Esophagus squamous epithelium (tissue), 5 donors: Measurements from ENCODE around the gene PAPPA. TPM values are rescaled to one million over a fixed set of nuclear protein-coding genes. Genes with fewer than 3 reads are reported as not detected.

Experiments used
- DNase-seq: peaks from one replicate; lab custom pipeline; 2025; lab: John Stamatoyannopoulos, UW
- H3K27ac ChIP-seq, 4 donors: fragments of 200-600 bp; sonication (generic); one replicate each; pipeline ENCODE4 v1.5.1; 2016 to 2019; ENCODE audit warnings: mild to moderate bottlenecking in 1 of 4
- H3K27me3 ChIP-seq, 4 donors: fragments of 200-600 bp; sonication (generic); 1 replicate in 3 of 4; 2 replicates in 1 of 4; pipeline versions ENCODE4 v1.5.1 to v1.6.0; 2017 to 2021; ENCODE audit warnings: antibody characterized with exemption in 1 of 4
- H3K36me3 ChIP-seq, 3 donors: fragments of 200-600 bp; sonication (generic); one replicate each; pipeline ENCODE4 v1.5.1; 2016 to 2019
- H3K4me1 ChIP-seq, 3 donors: fragments of 200-600 bp; sonication (generic); one replicate each; pipeline ENCODE4 v1.5.1; 2017 to 2019
- H3K4me3 ChIP-seq, 4 donors: fragments of 200-600 bp; sonication (generic); 1 replicate in 3 of 4; 2 replicates in 1 of 4; pipeline ENCODE4 v1.5.1; 2016 to 2019; ENCODE audit warnings: mild to moderate bottlenecking in 2 of 4, moderate library complexity in 1 of 4
- H3K9me3 ChIP-seq, 3 donors: fragments of 200-600 bp; sonication (generic); one replicate each; pipeline ENCODE4 v1.5.1; 2016 to 2019
- CTCF ChIP-seq, 6 experiments: fragments of 450-650 bp in 4 of 6; fragments of 200-600 bp in 2 of 6; sonication (generic) in 2 of 6; IDR thresholded peaks; one replicate each; pipeline ENCODE4 v1.5.1; 2016 to 2019; ENCODE audit warnings: antibody characterized with exemption in 6 of 6, mild to moderate bottlenecking in 4 of 6, moderate library complexity in 4 of 6
- POLR2A ChIP-seq, 4 donors: fragments of 450-650 bp; IDR thresholded peaks; one replicate each; pipeline ENCODE4 v1.6.1; 2017; ENCODE audit warnings: antibody characterized with exemption in 4 of 4, mild to moderate bottlenecking in 4 of 4, moderate library complexity in 3 of 4
- WGBS, 2 donors: methylation state at CpG; one replicate each; pipeline ENCODE4 v1.1.5; 2018; 5-methylcytosine and 5-hydroxymethylcytosine counted together
- intact Hi-C: fragments of 100-400 bp; cut with DNase I; formaldehyde crosslinking; loops from one replicate; pipeline ENCODE4 v1.15.0; 2022
- total RNA-seq, 4 donors: library from RNA; depleted of rRNA; stranded (reverse); fragments of >200 nt; gene quantifications; one replicate each; pipeline ENCODE4 v1.1.0, GENCODE V29; 2016
- donor health status: DM: yes; HTN: yes; CAD: no.

The PAPPA gene
- total RNA-seq, 4 donors from 2014 or later, result 8.3 to 13.7 (median 11.4) TPM

GRCh38 chr9:116196806-116197205, 43.2 kb downstream of the PAPPA start:
- H3K4me3 ChIP-seq, result no peak overlapping the region
- no peak overlapping the region for H3K27ac ChIP-seq
- H3K36me3 ChIP-seq, result no peaks in the 10 kb centered on the region
- WGBS, 2 donors, result 68 to 82% methylated on average over 2 of the region's 2 CpGs
- peaks cover 0 to 4% (median 0%) of the 10 kb centered on the region in 3 donors for H3K4me1 ChIP-seq
- no peak for DNase-seq
- TF ChIP-seq CTCF (IDR thresholded peaks at IDR 0.05), result no peak
- no peaks in the 10 kb centered on the region for H3K9me3 ChIP-seq
- intact Hi-C loops, result no loop called here
- no peaks in the 10 kb centered on the region for H3K27me3 ChIP-seq

GRCh38 chr9:116198344-116198743, 44.8 kb downstream of the PAPPA start:
- intact Hi-C loops, result no loop called here

GRCh38 chr9:116202219-116202912, 48.8 kb downstream of the PAPPA start:
- no peak for DNase-seq
- no peaks in the 10 kb centered on the region for H3K27me3 ChIP-seq
- peaks cover 0 to 12% (median 0%) of the 10 kb centered on the region in 3 donors for H3K4me1 ChIP-seq
- 44 to 46% methylated on average over 5 of the region's 5 CpGs for WGBS, 2 donors
- H3K4me3 ChIP-seq, result no peak overlapping the region
- no peaks in the 10 kb centered on the region for H3K9me3 ChIP-seq
- no peaks in the 10 kb centered on the region for H3K36me3 ChIP-seq
- intact Hi-C loops, result no loop called here
- H3K27ac ChIP-seq, result no peak overlapping the region
- TF ChIP-seq CTCF (IDR thresholded peaks at IDR 0.05), result no peak

More at GRCh38 chr9:116198344-116198743, 44.8 kb downstream of the PAPPA start:
- Histone ChIP-seq H3K36me3 (no peaks in the 10 kb centered on the region), H3K9me3 (no peaks in the 10 kb centered on the region), H3K4me1 (peaks cover 0 to 12% (median 0%) of the 10 kb centered on the region in 3 donors), H3K4me3 (no peak overlapping the region), H3K27ac (no peak overlapping the region), H3K27me3 (no peaks in the 10 kb centered on the region)
- 74% methylated on average over 4 of the region's 4 CpGs for WGBS, 2 donors
- DNase-seq, result no peak
- TF ChIP-seq POLR2A (IDR thresholded peaks at IDR 0.05) (no peak), CTCF (IDR thresholded peaks at IDR 0.05) (no peak)

GRCh38 chr9:116204252-116204882, 50.8 kb downstream of the PAPPA start:
- TF ChIP-seq POLR2A (IDR thresholded peaks at IDR 0.05) (no peak), CTCF (IDR thresholded peaks at IDR 0.05) (no peak)
- no peak for DNase-seq
- intact Hi-C loops, result no loop called here
- Histone ChIP-seq H3K36me3 (peaks cover 0 to 3% (median 0%) of the 10 kb centered on the region in 3 donors), H3K4me1 (peaks cover 0 to 12% (median 0%) of the 10 kb centered on the region in 3 donors), H3K4me3 (no peak overlapping the region), H3K9me3 (no peaks in the 10 kb centered on the region), H3K27me3 (no peaks in the 10 kb centered on the region), H3K27ac (no peak overlapping the region)
- WGBS, 2 donors, result 70% methylated on average over 5 of the region's 5 CpGs

GRCh38 chr9:116207371-116208111, 54.0 kb downstream of the PAPPA start:
- 87 to 93% methylated on average over 4 of the region's 4 CpGs for WGBS, 2 donors
- Histone ChIP-seq H3K27me3 (no peaks in the 10 kb centered on the region), H3K36me3 (peaks cover 0 to 15% (median 0%) of the 10 kb centered on the region in 3 donors), H3K4me3 (no peak overlapping the region), H3K9me3 (no peaks in the 10 kb centered on the region), H3K27ac (no peak overlapping the region), H3K4me1 (peaks cover 0 to under 1% (median 0%) of the 10 kb centered on the region in 3 donors)
- DNase-seq, result no peak
- intact Hi-C loops, result no loop called here
- no peak for TF ChIP-seq CTCF (IDR thresholded peaks at IDR 0.05)
- no peak for TF ChIP-seq POLR2A (IDR thresholded peaks at IDR 0.05)
